ENCODE data around the gene TPPP2. TPM values are rescaled to one million over a fixed set of nuclear protein-coding genes. Genes with fewer than 3 reads are reported as not detected.

Gene TPPP2
- total and polyA plus RNA-seq, 2 donors (not counting 1 experiment from before 2014, with no cell fraction given), result not detected

GRCh38 chr14:20996521-20996920 lies 33.5 kb upstream of the TPPP2 start:
- WGBS (ENCODE audit: insufficient coverage), result 96% methylated on average over 14 of the region's 14 CpGs
- Histone ChIP-seq H3K4me2 (replicated peaks; ENCODE audit: low read depth, low read length, poor library complexity, severe bottlenecking) (no peak overlapping the region), H3K9me3 (ENCODE audit: control extremely low read depth in 1 of 3, control insufficient read depth in 2 of 3, insufficient read depth in 1 of 3, low read length in 2 of 3) (no peaks in the 10 kb centered on the region), H3K27me3 (replicated peaks in 1 of 4; ENCODE audit: control extremely low read depth in 1 of 4, control insufficient read depth in 3 of 4, insufficient read depth in 4 of 4, low read length in 3 of 4) (no peaks in the 10 kb centered on the region), H2AFZ (ENCODE audit: insufficient read depth, low read depth, low read length, poor library complexity, severe bottlenecking) (no peak overlapping the region), H3K4me3 (ENCODE audit: control extremely low read depth in 1 of 5, extremely low read depth in 1 of 5, insufficient read depth in 1 of 5, low read depth in 2 of 5, low read length in 4 of 5) (no peak overlapping the region), H3K79me2 (ENCODE audit: control insufficient read depth, insufficient read depth, low read length) (no peaks in the 10 kb centered on the region), H4K20me1 (ENCODE audit: control insufficient read depth, insufficient read depth, low read length, poor library complexity, severe bottlenecking) (no peaks in the 10 kb centered on the region), H3K9ac (ENCODE audit: low read length) (no peak overlapping the region), H3K4me1 (ENCODE audit: control insufficient read depth in 2 of 2, insufficient read depth in 2 of 2, low read length in 2 of 2) (no peaks in the 10 kb centered on the region), H3K36me3 (replicated peaks in 1 of 2; ENCODE audit: control extremely low read depth in 1 of 2, control insufficient read depth in 1 of 2, extremely low read depth in 1 of 2, insufficient read depth in 2 of 2, low read length in 1 of 2) (peaks cover 16 to 63% of the 10 kb centered on the region in 2 experiments), H3K27ac (ENCODE audit: low read length in 2 of 2) (no peak overlapping the region)
- Mint-ChIP-seq H3K4me1 (peaks cover 3% of the 10 kb centered on the region), H3K9me3 (ENCODE audit: insufficient read depth) (no peaks in the 10 kb centered on the region), H3K27me3 (no peaks in the 10 kb centered on the region), H3K27ac (no peak overlapping the region), H3K4me3 (no peak overlapping the region)
- ChIA-PET CTCF (interaction anchor here (0.7 to 6.5 kb wide), 2 partner anchors 19 to 38 kb away, joined by 3 to 47 read pairs; partner anchors contain the start of gene RNASE13), POLR2A (no interaction called here)
- intact Hi-C loops (cut with micrococcal nuclease), result no loop called here
- ATAC-seq (ENCODE audit: low read depth) (no peak), DNase-seq (no peak)
- TF ChIP-seq CTCF (IDR thresholded peaks at IDR 0.05) (no peak), EZH2 (IDR thresholded peaks at IDR 0.05; ENCODE audit: borderline replicate concordance, insufficient read depth, low read depth, low read length, poor library complexity, severe bottlenecking) (no peak)

GRCh38 chr14:20997115-20997514 lies 32.9 kb upstream of the TPPP2 start:
- ChIA-PET CTCF (interaction anchor here (0.7 to 6.5 kb wide), 4 partner anchors 18 to 108 kb away, joined by 3 to 47 read pairs (median 9); partner anchors contain the start of gene RNASE13), POLR2A (interaction anchor here (0.5 kb wide), 1 partner anchor 11 kb away, joined by 3 read pairs; no protein-coding TSS in a partner anchor)
- TF ChIP-seq CTCF (IDR thresholded peaks at IDR 0.05) (no peak), EZH2 (IDR thresholded peaks at IDR 0.05; ENCODE audit: borderline replicate concordance, insufficient read depth, low read depth, low read length, poor library complexity, severe bottlenecking) (no peak)
- no peaks in the 10 kb centered on the region for H3K27me3 ChIP-seq (replicated peaks in 1 of 4; ENCODE audit: control extremely low read depth in 1 of 4, control insufficient read depth in 3 of 4, insufficient read depth in 4 of 4, low read length in 3 of 4)
- DNase-seq (no peak), ATAC-seq (ENCODE audit: low read depth) (no peak)
- no peak overlapping the region for H2AFZ ChIP-seq (ENCODE audit: insufficient read depth, low read depth, low read length, poor library complexity, severe bottlenecking)
- Mint-ChIP-seq H3K27ac (no peak overlapping the region), H3K4me3 (no peak overlapping the region), H3K27me3 (no peaks in the 10 kb centered on the region), H3K9me3 (ENCODE audit: insufficient read depth) (no peaks in the 10 kb centered on the region), H3K4me1 (no peaks in the 10 kb centered on the region)
- H3K4me3 ChIP-seq (ENCODE audit: control extremely low read depth in 1 of 5, extremely low read depth in 1 of 5, insufficient read depth in 1 of 5, low read depth in 2 of 5, low read length in 4 of 5), result no peak overlapping the region
- WGBS (ENCODE audit: insufficient coverage), result 100% methylated on average over 1 of the region's 4 CpGs
- no peak overlapping the region for H3K27ac ChIP-seq (ENCODE audit: low read length in 2 of 2)
- no peak overlapping the region for H3K4me2 ChIP-seq (replicated peaks; ENCODE audit: low read depth, low read length, poor library complexity, severe bottlenecking)
- no peaks in the 10 kb centered on the region for H4K20me1 ChIP-seq (ENCODE audit: control insufficient read depth, insufficient read depth, low read length, poor library complexity, severe bottlenecking)
- H3K9ac ChIP-seq (ENCODE audit: low read length), result no peak overlapping the region
- no peaks in the 10 kb centered on the region for H3K4me1 ChIP-seq (ENCODE audit: control insufficient read depth in 2 of 2, insufficient read depth in 2 of 2, low read length in 2 of 2)
- intact Hi-C loops (cut with micrococcal nuclease), result no loop called here
- peaks cover 15 to 58% of the 10 kb centered on the region in 2 experiments for H3K36me3 ChIP-seq (replicated peaks in 1 of 2; ENCODE audit: control extremely low read depth in 1 of 2, control insufficient read depth in 1 of 2, extremely low read depth in 1 of 2, insufficient read depth in 2 of 2, low read length in 1 of 2)
- no peaks in the 10 kb centered on the region for H3K9me3 ChIP-seq (ENCODE audit: control extremely low read depth in 1 of 3, control insufficient read depth in 2 of 3, insufficient read depth in 1 of 3, low read length in 2 of 3)
- no peaks in the 10 kb centered on the region for H3K79me2 ChIP-seq (ENCODE audit: control insufficient read depth, insufficient read depth, low read length)

All from B cell (primary cell).